HCT116 (cell line): ENCODE measurements around the gene ANKRD7. TPM values are rescaled to one million over a fixed set of nuclear protein-coding genes. Genes with fewer than 3 reads are reported as not detected.
A peak's percentile ranks its signal among the peaks of the same experiment; 100 is the strongest.

Experiments
- ATAC-seq: fragments of 200-7000 bp; cut with Tn5 transposase; 2 replicates; pipeline ENCODE4 v1.9.1; 2020; ENCODE audit warnings: mild to moderate bottlenecking, moderate library complexity
- BruUV-seq: library from RNA; stranded (reverse); fragments of 400-500 nt; replicated peaks from 2 replicates; lab custom pipeline; 2021; lab: Mats Ljungman, UMichigan
- CTCF ChIA-PET: fragments of 300-600 bp; sonication (Branson Sonifier 250); formaldehyde crosslinking; loops from one replicate; lab custom pipeline; 2021; ENCODE audit warnings: antibody characterized with exemption; lab: Charles Lee
- POLR2A ChIA-PET: fragments of 300-600, 350-600 bp; sonication (Branson Sonifier 250); formaldehyde crosslinking; loops from one replicate; lab custom pipeline; 2021; ENCODE audit warnings: antibody characterized with exemption; lab: Charles Lee
- RAD21 ChIA-PET, 2 experiments: fragments of 300-600 bp; sonication (Branson Sonifier 250); formaldehyde crosslinking; loops; one replicate each; lab custom pipeline; 2023; ENCODE audit warnings: low total read pairs in 2 of 2; ENCODE audit not compliant: uncharacterized antibody in 2 of 2, unreplicated experiment in 2 of 2, low non-redundant PET in 1 of 2; lab: Charles Lee
- DNase-seq: peaks from one replicate; pipeline ENCODE4 v3.0.0-alpha.2; 2010; ENCODE audit warnings: low read depth, low spot score
- H2AFZ ChIP-seq: fragments of 200-600 bp; shearing (Covaris generic), sonication (generic); 2 replicates; pipeline ENCODE4 v1.6.1; 2017; ENCODE audit warnings: low read depth, mixed run types, mixed read lengths, antibody characterized with exemption, low read length; ENCODE audit not compliant: poor library complexity, severe bottlenecking
- H3K27ac ChIP-seq: 2 replicates; pipeline ENCODE4 v1.5.1; 2012; ENCODE audit warnings: low read depth, low read length
- H3K27me3 ChIP-seq: fragments of 200-600 bp; sonication (generic); 2 replicates; pipeline ENCODE4 v1.6.1; 2016; ENCODE audit warnings: mixed run types, low read length, mixed read lengths; ENCODE audit not compliant: insufficient read depth
- H3K36me3 ChIP-seq, 2 experiments: fragments of 200-500 bp in 1 of 2; fragments of 200-600 bp in 1 of 2; sonication (Bioruptor generic) in 1 of 2; sonication (generic) in 1 of 2; 2 replicates each; pipeline versions ENCODE4 v1.5.1 to v1.6.1; 2014 to 2016; ENCODE audit warnings: low read length in 2 of 2, inconsistent platforms in 1 of 2, mixed read lengths in 1 of 2, mixed run types in 1 of 2; ENCODE audit not compliant: insufficient read depth in 2 of 2, control insufficient read depth in 1 of 2
- H3K4me1 ChIP-seq, 2 experiments: fragments of 200-600 bp in 1 of 2; sonication (generic) in 1 of 2; 2 replicates each; pipeline versions ENCODE4 v1.5.1 to v1.6.1; 2012 to 2017; ENCODE audit warnings: low read length in 2 of 2, inconsistent platforms in 1 of 2, mild to moderate bottlenecking in 1 of 2, mixed read lengths in 1 of 2, mixed run types in 1 of 2, moderate library complexity in 1 of 2; ENCODE audit not compliant: insufficient read depth in 2 of 2, control insufficient read depth in 1 of 2
- H3K4me2 ChIP-seq: fragments of 200-600 bp; sonication (generic); 2 replicates; pipeline ENCODE4 v1.6.1; 2017; ENCODE audit warnings: mixed run types, low read length, mixed read lengths
- H3K4me3 ChIP-seq, 2 experiments: fragments of 200-600 bp in 1 of 2; sonication (generic) in 1 of 2; replicated peaks in 1 of 2; 2 replicates each; pipeline ENCODE4 v1.5.1; 2011 to 2016; ENCODE audit warnings: low read length in 2 of 2, control low read depth in 1 of 2, low read depth in 1 of 2, mild to moderate bottlenecking in 1 of 2, mixed read lengths in 1 of 2, mixed run types in 1 of 2
- H3K79me2 ChIP-seq: fragments of 200-600 bp; sonication (generic); 2 replicates; pipeline ENCODE4 v1.6.1; 2017; ENCODE audit warnings: mild to moderate bottlenecking, mixed run types, low read length, moderate library complexity, mixed read lengths; ENCODE audit not compliant: insufficient read depth
- H3K9ac ChIP-seq: fragments of 200-600 bp; sonication (generic); 2 replicates; pipeline ENCODE4 v1.6.1; 2016; ENCODE audit warnings: low read length, mixed read lengths
- H3K9me2 ChIP-seq: fragments of 200-600 bp; sonication (generic), shearing (Covaris generic); 2 replicates; pipeline ENCODE4 v1.6.1; 2017; ENCODE audit warnings: mixed run types, mild to moderate bottlenecking, moderate library complexity; ENCODE audit not compliant: insufficient read depth
- H3K9me3 ChIP-seq, 2 experiments: fragments of 200-500 bp in 1 of 2; fragments of 200-600 bp in 1 of 2; sonication (Bioruptor generic) in 1 of 2; sonication (generic) in 1 of 2; 2 replicates each; pipeline ENCODE4 v1.6.1; 2014 to 2017; ENCODE audit warnings: low read length in 2 of 2, mixed read lengths in 2 of 2, inconsistent platforms in 1 of 2, low read depth in 1 of 2, mild to moderate bottlenecking in 1 of 2, mixed run types in 1 of 2, moderate library complexity in 1 of 2; ENCODE audit not compliant: control insufficient read depth in 1 of 2, insufficient read depth in 1 of 2
- H4K20me1 ChIP-seq: fragments of 200-600 bp; sonication (generic), shearing (Covaris generic); 2 replicates; pipeline ENCODE4 v1.6.1; 2017; ENCODE audit warnings: mixed run types, mild to moderate bottlenecking, moderate library complexity; ENCODE audit not compliant: insufficient read depth
- EGR1 ChIP-seq: IDR thresholded peaks from 2 replicates; pipeline ENCODE4 v1.6.1; 2012; ENCODE audit warnings: low read depth
- EZH2phosphoT487 ChIP-seq: fragments of 200-600 bp; IDR thresholded peaks from 2 replicates; pipeline ENCODE4 v1.6.1; 2018; ENCODE audit warnings: antibody characterized with exemption, borderline replicate concordance
- FOSL1 ChIP-seq: IDR thresholded peaks from 2 replicates; pipeline ENCODE4 v1.6.1; 2012; ENCODE audit warnings: low read depth
- POLR2A ChIP-seq: IDR thresholded peaks from 2 replicates; pipeline ENCODE4 v1.7.0; 2011; ENCODE audit warnings: borderline replicate concordance; ENCODE audit not compliant: insufficient read depth, insufficient read length; ENCODE audit errors: extremely low read depth
- RAD21 ChIP-seq: IDR thresholded peaks from 2 replicates; pipeline ENCODE4 v1.6.1; 2012; ENCODE audit warnings: low read depth, mild to moderate bottlenecking
- TCF7L2 ChIP-seq: IDR thresholded peaks from 2 replicates; pipeline ENCODE4 v1.7.0; 2011; ENCODE audit warnings: borderline replicate concordance, inconsistent platforms; ENCODE audit not compliant: insufficient read depth, insufficient read length; ENCODE audit errors: extremely low read depth
- ZFX ChIP-seq: fragments of 450-650 bp; IDR thresholded peaks from 2 replicates; pipeline ENCODE4 v1.6.1; 2017
- intact Hi-C: fragments of 100-400 bp; cut with micrococcal nuclease; formaldehyde crosslinking; loops from 2 replicates; pipeline ENCODE4 v1.10.0; 2022
- total RNA-seq: library from RNA; stranded (reverse); gene quantifications from one replicate; pipeline ENCODE4 v1.2.1, GENCODE V29; 2021; ENCODE audit not compliant: unreplicated experiment
- TF ChIP-seq, protein P1 (sequence below): IDR thresholded peaks from 2 replicates; pipeline ENCODE4 v1.6.1; 2012
- TF ChIP-seq, protein P2 (sequence below): IDR thresholded peaks from 2 replicates; pipeline ENCODE4 v1.6.1; 2011; ENCODE audit warnings: mild to moderate bottlenecking, low read length, moderate library complexity; ENCODE audit not compliant: insufficient replicate concordance; ENCODE audit errors: extremely low read depth

Gene ANKRD7
- total RNA-seq, 1 experiment from 2014 or later: not detected

DNA sequence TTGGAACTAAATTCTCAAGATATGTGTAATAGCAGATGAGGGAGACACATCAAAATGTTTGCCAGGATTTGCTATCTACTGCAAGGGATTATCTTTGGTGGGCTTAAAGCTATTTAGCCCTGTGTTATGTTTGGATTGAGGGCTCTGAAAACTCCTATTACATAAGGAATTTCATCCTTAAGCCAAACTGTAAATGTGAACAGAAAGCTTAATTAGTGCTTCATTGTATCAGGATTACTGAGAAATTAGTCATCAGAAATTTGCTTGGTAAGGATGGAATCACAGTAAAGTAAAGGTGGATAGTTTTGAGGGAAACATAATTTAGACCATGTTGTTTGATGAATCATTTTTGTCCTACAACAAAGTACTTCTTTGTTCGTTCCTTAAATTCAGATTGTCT lies 8.3 kb downstream of the ANKRD7 start:
- TF ChIP-seq, protein P1, sequence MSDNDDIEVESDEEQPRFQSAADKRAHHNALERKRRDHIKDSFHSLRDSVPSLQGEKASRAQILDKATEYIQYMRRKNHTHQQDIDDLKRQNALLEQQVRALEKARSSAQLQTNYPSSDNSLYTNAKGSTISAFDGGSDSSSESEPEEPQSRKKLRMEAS: no peak
- TF ChIP-seq FOSL1 (no peak), POLR2A (no peak), EGR1 (no peak), ZFX (no peak), EZH2phosphoT487 (no peak)
- BruUV-seq: no TSS peak
- DNase-seq (no peak), ATAC-seq (peak; percentile 47; the same call in 1 of the 2 replicates)
- no peaks in the 10 kb centered on the region for H3K9me3 ChIP-seq
- no peak overlapping the region for H3K9ac ChIP-seq
- no peaks in the 10 kb centered on the region; the same call in 1 of the 2 replicates for H3K9me2 ChIP-seq
- peak overlapping the region; percentile 98 for H2AFZ ChIP-seq
- ChIA-PET CTCF (no interaction called here), RAD21 (no interaction called here), POLR2A (no interaction called here)
- peaks cover 0 to 14% of the 10 kb centered on the region in 2 experiments; a peak in 2 of 4 replicates for H3K4me1 ChIP-seq
- H4K20me1 ChIP-seq: no peaks in the 10 kb centered on the region
- H3K4me2 ChIP-seq: peak overlapping the region; percentile 28
- no peaks in the 10 kb centered on the region for H3K79me2 ChIP-seq
- H3K27ac ChIP-seq: no peak overlapping the region
- no peaks in the 10 kb centered on the region for H3K36me3 ChIP-seq
- no peak overlapping the region for H3K4me3 ChIP-seq
- no peaks in the 10 kb centered on the region for H3K27me3 ChIP-seq
- intact Hi-C loops: no loop called here

DNA sequence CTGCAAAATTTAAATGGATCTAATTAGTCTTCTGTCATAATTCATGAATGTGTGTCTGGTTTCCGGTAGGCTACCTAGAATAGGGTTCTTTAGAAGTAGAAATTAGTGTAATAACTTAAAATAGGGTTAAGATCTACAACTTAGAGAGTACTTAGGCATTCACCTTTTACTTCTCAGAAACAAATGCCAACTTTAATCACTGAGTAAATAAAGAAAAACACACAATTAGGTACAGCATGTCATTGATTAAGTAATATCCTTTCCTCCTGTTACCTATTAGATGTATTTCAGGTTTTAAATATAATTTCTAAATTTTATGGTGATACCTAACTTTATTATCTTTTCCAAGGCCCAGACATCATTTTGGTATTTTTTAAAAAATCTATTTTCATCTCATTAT lies 9.3 kb downstream of the ANKRD7 start:
- intact Hi-C loops: no loop called here
- Histone ChIP-seq H3K4me2 (no peak overlapping the region), H2AFZ (peak overlapping the region; percentile 98), H3K9me3 (no peaks in the 10 kb centered on the region), H3K9ac (no peak overlapping the region), H3K79me2 (no peaks in the 10 kb centered on the region), H4K20me1 (no peaks in the 10 kb centered on the region), H3K36me3 (no peaks in the 10 kb centered on the region), H3K9me2 (no peaks in the 10 kb centered on the region; the same call in 1 of the 2 replicates)
- CTCF ChIA-PET: no interaction called here
- no TSS peak for BruUV-seq
- POLR2A ChIA-PET: no interaction called here
- RAD21 ChIA-PET: no interaction called here
- TF ChIP-seq, protein P2, sequence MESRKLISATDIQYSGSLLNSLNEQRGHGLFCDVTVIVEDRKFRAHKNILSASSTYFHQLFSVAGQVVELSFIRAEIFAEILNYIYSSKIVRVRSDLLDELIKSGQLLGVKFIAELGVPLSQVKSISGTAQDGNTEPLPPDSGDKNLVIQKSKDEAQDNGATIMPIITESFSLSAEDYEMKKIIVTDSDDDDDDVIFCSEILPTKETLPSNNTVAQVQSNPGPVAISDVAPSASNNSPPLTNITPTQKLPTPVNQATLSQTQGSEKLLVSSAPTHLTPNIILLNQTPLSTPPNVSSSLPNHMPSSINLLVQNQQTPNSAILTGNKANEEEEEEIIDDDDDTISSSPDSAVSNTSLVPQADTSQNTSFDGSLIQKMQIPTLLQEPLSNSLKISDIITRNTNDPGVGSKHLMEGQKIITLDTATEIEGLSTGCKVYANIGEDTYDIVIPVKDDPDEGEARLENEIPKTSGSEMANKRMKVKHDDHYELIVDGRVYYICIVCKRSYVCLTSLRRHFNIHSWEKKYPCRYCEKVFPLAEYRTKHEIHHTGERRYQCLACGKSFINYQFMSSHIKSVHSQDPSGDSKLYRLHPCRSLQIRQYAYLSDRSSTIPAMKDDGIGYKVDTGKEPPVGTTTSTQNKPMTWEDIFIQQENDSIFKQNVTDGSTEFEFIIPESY: no peak
- no peak for TF ChIP-seq RAD21
- TF ChIP-seq TCF7L2: no peak
- TF ChIP-seq, all 23 proteins: peak for 0
- Histone ChIP-seq H3K27ac (no peak overlapping the region), H3K4me1 (peaks cover 0 to 14% of the 10 kb centered on the region in 2 experiments; a peak in 2 of 4 replicates), H3K4me3 (no peak overlapping the region), H3K27me3 (no peaks in the 10 kb centered on the region)
- DNase-seq (no peak), ATAC-seq (no peak)
